Fibroblast of gingiva (primary cell): Measurements from ENCODE around the gene ZNF630.
"Not testable (repeated sequence)": the region's sequence is repeated elsewhere in the genome, so short reads cannot be mapped to it uniquely, and the experiment has no call there.

Experiments used
- DNase-seq: peaks from one replicate; pipeline ENCODE4 v3.0.0-alpha.2; 2011; ENCODE audit warnings: low read depth

ZNF630 gene

DNA sequence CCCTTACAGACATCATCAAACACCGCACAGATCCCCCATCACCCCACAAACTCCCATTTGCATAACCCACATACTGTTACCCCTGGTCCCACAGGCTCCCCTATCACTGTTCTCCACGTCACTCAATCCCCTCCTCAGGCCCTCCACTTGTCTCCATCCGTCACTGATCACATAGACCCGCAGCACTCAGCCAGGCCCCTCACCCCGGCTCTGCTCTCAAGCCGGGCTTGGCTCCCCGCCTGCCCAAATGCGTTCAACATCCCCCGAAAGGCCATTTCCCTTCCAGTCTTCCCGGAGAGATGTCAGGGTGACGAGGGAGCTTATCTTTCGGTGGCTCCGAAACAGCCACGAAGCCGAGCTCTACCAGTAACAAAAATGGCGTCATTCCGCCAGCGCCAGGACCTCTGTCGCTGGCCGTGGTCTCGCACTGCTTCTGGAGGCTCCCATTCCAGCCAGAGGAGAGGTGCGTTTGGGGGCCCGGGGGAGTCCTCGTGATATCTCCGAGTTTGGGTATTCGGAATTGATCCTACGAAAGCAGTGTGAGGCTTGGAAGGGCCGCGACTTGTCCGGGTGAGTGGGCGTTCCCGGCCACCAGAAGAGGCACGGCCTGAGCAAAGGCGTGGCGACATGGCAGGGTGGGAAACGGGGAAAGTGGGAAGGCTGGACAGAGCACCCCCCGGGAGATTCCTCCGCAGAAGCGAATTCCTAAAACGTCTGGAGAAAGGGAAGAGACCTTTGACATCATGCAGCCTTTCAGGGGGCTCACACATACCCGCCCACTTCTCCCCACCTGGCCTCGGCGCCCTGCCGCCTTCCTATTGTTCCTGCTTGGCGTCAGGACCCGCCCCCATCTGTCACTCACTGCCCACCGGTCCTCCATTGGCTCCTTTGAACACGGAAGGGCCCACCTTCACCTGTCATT, at the start of gene ZNF630:
TSS of gene ZNF630 (minus strand) at position 577 of the 922 bp plus-strand sequence. CDS start 4,754 bp downstream, outside the sequence.
- DNase-seq, result peak; percentile 5

DNA sequence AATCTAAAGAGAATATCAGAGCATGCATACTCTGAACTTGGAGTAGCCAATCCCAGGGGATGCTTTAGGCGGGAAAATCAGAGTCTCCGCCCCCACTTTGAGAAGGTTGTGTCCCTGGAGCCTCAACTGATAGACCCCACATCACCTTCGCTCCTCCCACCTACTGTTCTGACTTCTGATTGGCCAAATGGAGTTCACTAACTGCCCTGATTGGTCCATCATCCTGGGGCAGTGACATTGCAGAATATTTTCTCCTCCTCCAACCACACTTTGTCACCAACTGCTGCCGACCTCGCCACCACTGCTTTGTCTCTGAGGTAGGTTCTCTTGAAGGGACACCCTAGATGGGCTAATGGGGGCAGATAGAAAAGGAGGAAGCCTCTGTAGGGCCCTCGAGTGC, 36.3 kb upstream of the ZNF630 start:
- DNase-seq, result no peak

DNA sequence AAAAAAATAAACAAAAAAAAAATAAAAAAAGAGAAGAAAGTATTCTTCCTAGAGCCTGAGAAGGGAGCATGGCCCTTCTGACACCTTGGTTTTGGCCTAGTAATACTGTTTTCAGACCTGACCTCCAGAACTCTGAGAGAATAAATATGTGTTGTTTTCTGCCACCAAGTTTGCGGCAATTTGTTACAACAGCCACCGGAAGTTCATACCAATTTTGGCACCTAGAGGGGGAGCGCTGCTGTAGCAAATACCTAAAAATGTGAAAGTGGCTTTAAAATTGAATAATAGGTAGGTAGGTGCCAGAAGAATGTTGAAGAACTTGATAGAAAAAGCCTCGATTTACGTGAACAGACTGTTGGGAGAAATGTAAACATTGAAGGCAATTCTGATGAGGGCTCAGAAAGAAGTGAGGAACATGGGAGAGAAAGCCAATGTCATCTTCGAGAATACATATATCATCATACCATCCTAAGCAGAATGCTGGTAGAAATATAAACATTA, 31.5 kb upstream of the ZNF630 start:
- no peak for DNase-seq

GRCh38 chrX:48101443-48101842, 30.0 kb upstream of the ZNF630 start:
- no peak for DNase-seq

DNA sequence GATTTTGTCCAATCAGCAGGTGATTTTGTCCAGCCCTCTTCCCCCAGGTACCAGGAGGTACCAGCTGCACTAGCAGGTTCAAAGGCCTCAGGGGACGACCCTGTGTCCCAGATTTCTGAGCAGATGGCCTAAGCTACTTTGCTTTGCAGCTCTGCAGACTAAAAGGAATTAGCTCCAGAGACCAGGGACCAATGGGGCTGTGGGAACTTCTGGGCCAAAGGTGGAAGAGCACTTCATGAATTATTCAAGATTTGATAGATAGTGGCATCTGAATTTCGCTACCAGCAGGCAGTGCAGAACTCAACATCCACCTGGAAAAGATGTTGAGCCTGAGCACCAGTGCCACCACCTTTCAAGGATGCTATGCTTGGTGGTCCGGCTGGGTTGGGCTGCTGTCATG, 21.1 kb upstream of the ZNF630 start:
- not testable (repeated sequence) for DNase-seq

- no peak for DNase-seq
These were observed 18.7 kb upstream of the ZNF630 start for GRCh38 chrX:48090123-48090522.

- DNase-seq, result no peak
These were observed 14.6 kb upstream of the ZNF630 start for GRCh38 chrX:48086082-48086481.

GRCh38 chrX:48083706-48084105, 12.3 kb upstream of the ZNF630 start:
- no peak for DNase-seq

- DNase-seq, result peak; percentile 13
These were observed 11.8 kb upstream of the ZNF630 start for GRCh38 chrX:48083212-48083611.

DNA sequence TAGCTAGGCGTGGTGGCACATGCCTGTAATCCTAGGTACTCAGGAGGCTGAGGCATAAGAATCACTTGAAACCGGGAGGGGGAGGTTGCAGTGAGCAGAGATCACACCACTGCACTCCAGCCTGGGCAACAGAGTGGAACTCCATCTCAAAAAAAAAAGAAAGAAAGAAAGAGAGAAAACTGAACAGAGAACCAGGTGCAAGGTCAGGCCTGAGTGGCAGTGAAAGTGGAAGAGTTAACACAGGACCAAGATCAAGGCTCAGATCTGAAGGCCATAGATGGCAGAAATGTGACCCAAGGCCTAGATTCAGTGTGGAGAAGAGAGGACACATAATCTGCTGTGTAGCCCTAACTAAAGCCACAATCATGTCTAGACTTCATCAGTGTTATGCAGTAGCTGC, 4.9 kb upstream of the ZNF630 start:
- no peak for DNase-seq

DNA sequence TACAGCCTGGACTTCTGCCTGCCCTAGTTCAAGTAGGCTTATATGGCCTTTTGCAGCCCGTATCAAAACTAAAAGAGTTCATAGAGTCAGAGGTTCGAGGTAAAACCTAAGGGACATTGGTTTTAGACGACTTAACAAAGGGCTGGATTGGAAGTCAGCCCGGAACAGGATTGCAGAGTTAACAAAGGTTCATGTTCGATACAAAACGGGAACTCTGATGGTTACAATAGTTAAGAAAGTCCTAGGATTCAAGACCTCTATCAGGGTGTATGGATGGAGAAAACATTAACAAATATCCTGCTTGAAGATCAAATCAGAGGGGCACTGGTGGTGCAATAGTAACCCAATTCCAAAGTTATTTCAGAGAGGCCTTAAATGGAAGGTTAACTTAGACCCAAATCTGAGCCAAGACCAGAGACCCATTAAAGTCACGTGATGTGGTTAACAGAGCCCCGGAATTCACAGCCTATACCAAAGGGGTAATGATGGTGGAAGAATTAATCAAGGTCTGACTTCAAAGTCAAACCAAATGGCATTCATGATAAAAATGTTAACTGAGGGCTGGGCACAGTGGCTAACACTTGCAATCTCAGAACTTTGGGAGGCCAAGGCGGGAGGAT, 656 bp upstream of the ZNF630 start:
- DNase-seq, result no peak

DNA sequence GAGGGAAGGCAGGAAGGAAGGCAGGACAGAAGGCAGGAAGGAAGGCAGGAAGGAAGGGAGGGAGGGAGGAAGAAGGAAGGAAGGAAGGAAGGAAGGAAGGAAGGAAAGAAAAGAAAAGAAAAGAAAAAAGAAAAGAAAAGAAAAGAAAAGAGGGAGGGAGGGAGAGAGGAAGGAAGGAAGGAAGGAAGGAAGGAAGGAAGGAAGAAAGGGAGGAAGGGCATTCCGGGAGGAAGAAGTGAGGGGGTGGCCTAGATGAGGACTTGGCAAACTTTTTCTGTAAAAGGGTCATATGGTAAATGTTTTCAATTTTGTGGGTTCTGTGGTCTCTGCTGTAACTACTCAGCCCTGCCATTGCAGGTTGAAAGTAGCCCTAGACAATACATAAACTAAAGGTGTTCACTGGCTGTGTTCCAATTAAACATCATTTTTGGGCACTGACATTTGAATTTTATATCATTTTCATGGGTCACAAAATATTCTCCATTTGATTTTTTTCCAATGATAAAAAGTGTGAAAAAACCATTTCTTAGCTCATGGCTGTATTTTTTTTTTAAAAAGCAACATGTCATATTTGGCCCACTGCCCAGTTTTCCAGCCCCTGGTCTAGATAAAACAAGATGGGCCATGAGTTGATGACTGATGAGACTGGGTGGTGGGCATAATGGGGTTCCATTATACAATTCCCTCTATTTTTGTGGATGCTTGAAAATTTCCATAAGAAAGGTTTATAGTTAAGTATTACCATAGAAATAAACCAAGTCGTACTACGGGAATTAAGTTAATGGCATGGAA, 3.1 kb downstream of the ZNF630 start:
- DNase-seq, result no peak

GRCh38 chrX:48064261-48064660, 7.2 kb downstream of the ZNF630 start:
- no peak for DNase-seq

- no peak for DNase-seq
These were observed 12.2 kb downstream of the ZNF630 start for GRCh38 chrX:48059296-48059639.

DNA sequence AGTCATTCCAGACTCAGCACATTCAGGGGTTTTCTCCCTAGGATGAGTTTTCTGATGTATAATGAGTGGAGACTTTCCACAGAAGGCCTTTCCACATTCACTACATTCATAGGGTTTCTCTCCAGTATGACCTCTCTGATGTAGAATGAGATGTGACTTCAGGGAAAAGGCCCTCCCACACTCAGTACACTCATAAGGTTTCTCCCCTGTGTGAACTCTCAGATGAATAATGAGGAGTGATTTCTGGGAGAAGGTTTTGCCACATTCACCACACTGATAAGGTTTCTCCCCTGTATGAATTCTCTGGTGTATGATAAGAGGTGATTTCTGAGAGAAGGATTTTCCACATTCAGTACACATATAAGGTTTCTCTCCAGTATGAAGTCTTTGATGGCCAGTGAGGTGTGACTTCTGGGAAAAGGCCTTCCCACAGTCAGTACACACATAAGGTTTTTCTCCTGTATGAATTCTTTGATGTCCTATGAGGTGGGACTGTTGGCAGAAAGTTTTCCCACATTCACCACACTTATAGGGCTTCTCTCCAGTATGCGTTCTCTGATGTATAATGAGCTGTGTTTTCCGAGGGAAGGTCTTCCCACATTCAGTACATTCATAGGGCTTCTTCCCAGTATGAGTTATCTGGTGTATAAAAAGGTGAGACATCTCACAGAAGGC, 12.7 kb downstream of the ZNF630 start:
- DNase-seq, result no peak

DNA sequence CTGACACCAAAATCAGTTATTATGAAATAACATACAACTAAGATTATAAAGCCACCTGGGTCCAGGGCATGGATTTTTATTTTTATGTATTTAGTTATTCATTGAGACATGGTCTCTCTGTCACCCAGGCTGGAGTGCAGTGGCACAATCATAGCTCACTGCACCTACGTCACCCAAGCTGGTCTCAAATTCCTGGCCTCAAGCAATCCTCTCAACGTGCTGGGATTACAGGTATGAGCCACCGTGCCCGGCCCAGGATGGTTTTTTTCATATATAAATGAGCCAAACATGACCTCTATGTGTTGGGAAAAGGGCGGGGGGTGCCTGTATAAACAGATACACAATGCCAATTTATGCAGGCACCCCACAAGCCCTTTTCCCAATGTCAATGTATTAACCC, 24.6 kb downstream of the ZNF630 start:
- no peak for DNase-seq

GRCh38 chrX:48045410-48046311, 25.8 kb downstream of the ZNF630 start:
- peak; percentile 20 for DNase-seq

DNA sequence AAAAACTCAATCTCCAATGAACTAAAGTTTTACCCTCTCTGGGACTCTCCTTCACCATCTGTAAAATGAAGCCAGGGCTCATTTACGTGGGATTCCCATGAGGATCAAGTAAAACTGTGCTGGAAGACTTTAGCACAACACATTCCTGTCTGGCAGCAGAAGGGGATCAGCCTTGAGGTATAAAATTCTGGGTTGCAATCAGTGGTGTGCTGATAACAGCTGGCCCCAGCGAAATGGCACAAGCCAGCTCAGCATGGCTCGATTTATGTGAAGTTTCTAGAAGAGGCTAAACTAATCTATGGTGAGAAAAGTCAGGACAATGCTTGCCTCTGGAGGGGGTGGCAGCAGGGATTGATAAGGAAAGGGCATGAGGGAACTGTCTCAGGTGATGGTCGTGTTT, 28.4 kb downstream of the ZNF630 start:
- DNase-seq, result no peak

GRCh38 chrX:48035891-48036290, 35.5 kb downstream of the ZNF630 start:
- no peak for DNase-seq

GRCh38 chrX:48030641-48031173, 40.7 kb downstream of the ZNF630 start:
- not testable (repeated sequence) for DNase-seq

DNA sequence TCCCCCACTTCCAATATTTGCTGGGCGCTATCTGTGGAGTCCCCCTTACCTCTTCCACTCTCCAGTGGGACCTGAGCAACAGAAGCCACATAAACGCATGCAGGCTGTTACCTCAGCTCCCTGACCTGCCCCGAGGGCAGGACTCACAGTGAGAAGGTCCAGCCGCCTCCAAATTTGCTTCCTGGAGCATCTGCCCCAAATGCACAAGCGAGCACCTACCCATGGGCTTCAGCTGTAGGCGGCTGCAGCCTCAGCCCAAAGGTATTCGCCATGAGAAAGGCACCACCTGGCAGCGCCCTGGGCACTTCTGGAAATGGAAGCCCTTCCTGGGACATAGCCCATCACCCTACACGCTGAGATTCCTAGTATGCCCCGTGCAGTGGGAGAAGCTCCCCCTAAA, 41.2 kb downstream of the ZNF630 start:
- DNase-seq, result no peak
